Stimulated activated CD8-positive, alpha-beta memory T cell treated with anti-CD3 and anti-CD28 coated beads, Interleukin-4, amount 100 ng/mL, for 24 hours (primary cell): Measurements from ENCODE around the gene PIK3IP1.
"Not testable (repeated sequence)": the region's sequence is repeated elsewhere in the genome, so short reads cannot be mapped to it uniquely, and the experiment has no call there.

Experiments used
- DNase-seq: peaks from one replicate; pipeline ENCODE4 v3.0.0-alpha.2; 2020; ENCODE audit warnings: low read depth

The PIK3IP1 gene, protein sequence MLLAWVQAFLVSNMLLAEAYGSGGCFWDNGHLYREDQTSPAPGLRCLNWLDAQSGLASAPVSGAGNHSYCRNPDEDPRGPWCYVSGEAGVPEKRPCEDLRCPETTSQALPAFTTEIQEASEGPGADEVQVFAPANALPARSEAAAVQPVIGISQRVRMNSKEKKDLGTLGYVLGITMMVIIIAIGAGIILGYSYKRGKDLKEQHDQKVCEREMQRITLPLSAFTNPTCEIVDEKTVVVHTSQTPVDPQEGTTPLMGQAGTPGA

DNA sequence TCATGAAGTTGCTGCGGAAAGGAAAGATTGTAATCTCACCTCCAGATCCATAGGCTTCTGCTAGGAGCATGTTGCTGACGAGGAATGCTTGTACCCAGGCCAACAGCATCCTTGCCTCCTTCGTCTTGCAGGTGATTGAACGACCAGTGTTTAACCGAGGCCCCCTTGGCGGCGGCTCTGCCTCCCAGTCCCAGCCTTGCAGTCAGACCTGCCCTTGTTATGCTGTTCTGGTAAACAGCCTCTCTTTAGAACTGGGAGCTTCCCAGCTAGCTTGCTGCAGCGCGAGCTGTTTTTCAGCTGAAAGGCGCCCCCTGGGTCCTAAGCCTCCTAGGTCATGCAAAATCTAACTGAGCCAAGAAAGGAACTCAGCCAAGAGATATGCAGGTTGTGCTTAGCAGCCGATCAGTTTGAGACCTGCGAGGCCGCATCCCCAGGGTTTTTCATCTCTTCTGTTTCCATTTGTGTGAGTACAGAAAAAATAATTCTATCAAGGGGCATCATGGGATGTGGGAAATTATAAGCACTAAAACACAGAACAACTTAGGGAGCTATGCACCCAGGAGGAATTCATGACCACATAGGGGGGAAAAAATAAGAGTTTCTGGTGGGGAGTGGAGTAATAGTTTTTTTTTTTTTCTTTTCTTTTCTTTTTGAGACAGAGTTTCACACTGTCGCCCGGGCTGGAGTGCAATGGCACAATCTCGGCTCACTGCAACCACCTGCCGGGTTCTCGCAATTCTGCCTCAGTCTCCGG, at the start of gene PIK3IP1:
TSS of gene PIK3IP1 (minus strand) at position 253 of the 754 bp plus-strand sequence. CDS start at position 109, 144 bp downstream.
- peak; percentile 66 for DNase-seq

DNA sequence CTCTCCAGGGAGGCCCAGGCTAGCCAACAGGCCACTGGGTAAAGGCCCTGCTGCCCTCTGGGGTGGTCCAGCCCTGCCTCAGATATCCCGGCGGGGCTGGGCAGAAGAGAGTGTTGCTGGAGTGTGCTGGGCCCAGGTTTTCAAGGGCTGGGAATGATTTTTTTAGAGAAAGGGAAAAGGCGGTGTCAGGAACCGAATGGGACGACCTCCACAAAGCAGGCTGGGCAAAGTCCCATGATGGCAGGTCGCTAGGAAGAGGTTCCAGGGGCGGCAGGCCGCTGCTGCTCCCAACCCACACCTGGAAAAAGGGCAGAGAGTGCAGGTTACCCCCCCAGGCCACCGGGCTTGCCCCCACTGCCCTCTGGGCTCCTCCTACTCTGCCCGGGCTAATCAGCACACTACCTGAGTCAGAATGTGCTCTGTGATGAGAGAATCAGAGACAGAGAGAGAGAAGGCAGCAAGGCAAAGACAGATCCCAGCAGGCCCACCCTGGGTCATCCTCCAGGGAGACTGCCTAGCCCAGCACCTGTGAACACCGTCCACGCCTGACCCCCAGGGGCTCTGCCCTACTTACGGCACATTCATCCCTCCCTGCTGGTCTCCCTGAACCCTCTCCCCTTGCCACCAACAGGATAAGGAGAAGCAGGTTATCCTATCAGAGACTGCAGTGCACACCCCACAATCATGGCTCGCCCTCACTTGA, 49.2 kb upstream of the PIK3IP1 start:
- no peak for DNase-seq

DNA sequence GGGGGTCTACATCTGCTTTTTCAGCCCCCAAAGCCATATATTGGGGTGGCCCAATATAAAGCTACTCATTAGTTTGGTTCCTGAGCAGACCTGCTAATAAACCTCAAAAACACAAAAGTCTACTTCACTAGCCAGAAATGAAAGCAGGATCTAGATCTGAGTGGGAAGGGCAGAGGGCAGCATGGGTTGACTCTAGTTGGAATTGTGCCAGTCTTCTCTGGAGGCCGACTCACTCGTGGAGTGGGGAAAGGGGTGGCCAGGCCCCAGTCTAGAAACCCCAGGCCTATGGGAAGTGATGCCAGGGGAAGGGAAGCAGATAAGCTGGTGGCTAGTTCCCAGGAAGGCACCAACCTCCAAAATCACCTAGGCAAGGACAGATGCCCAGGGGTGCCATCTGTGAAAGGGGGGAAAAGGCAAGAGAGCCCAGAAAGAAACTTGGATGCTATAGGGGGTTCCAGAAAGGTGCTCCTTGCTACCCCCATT, 48.5 kb upstream of the PIK3IP1 start:
- no peak for DNase-seq

DNA sequence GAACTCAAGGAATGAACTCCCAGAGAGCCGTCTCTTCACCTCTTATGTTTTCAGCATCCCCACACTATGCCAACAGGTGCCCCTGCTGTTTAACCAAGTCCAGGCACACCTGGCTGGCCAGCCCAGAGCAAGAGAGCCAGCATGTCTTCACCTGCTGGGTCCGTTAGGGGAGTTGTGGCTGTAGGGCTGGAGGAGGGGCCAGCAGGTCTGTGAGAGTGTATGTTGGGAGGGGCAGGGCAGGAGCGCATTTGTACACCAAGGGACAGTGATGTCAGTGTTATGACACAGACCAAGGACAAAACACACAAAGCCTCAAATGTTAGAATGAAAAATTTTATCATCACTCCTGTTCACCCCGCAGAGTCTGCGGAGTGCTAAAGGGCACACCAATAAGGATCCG, 48.1 kb upstream of the PIK3IP1 start:
- no peak for DNase-seq

DNA sequence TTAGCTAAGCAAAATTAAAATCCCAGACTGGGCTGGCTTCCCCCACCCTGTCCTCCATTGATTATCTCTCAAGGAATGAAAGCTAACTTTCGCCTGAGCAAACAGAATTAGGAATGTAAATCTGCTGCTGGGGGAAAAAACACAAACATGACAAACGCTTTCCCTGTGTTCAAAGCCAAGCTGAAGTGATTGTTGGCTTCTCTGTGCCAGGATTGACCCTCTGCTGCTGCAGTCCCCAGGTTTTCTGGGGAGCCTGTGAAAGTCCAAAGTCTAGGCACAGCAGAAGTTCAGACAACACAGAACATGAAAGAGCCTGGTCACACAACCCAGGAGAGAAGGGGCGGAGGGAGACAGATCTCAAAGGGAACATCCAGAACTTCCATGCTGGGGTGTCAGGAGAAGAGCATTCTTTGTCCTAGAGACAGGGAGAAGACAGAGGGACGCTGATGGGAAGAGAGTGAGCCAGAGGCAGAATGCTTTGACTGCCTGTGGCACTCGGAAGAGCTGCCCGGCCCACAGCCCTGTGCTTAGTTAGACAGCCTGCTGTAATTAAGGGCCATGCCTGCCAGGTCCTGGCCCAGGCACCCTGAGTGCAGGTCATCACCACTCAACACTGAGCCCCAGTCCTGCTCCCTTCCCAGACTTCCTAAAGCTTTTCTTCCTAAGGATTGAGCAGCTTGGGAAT, 47.0 kb upstream of the PIK3IP1 start:
- no peak for DNase-seq

DNA sequence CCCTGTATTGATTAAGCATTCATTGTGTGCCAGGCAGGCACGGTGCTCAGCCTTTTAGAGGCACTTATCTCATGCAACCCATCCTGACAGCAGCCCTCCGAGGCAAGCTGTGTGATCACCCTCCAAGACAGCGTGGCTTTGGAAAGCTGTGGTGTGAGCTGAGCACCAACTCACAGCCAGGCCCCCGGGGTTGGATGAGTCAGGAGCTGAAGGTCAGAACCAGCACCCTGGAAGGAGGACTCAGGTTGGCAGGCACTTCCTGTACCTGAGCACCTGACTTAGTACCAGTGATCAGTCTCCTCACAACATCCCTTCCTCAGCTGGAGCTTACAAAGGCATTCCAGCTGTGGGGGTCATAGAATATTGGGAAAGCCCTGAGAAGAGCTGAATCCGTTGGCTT, 44.9 kb upstream of the PIK3IP1 start:
- DNase-seq = no peak

DNA sequence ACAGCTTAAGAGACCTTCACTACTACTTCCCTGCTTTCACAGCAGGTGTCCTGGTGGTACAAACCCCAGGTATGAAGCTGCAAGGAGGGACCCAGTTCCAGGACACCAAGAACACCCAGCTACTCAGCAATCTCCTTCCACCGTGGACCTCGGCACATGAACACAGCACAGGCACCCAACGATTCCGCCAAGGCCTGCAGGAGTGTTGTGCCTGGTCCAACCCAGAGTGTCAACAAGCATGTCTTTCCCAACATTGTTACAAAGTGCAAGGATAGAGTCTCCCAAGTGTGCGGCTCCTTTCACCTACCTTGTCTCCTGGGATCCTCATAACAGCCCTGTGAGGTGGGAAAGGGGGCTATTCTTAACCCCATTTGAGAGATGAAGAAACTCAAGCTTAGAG, 42.0 kb upstream of the PIK3IP1 start:
- no peak for DNase-seq

DNA sequence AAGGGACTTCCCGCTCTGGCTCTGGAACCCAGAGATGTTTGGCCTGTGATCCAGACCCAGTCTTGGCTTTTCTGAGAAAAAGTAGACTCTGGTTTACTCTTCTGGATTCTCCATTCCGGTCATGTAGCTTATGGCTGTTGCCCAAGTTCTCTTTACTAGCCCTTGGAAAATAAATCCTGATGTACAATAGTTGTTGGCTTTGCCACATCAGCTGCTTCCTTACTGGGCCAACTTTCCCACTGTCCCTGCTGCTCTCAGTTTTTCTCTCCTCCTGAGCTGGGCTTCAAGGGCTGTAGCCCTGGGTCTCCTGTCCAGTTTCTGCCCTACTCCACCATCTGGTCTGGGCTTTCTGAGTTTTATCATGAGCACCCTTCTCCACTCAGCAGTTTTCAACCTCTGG, 41.4 kb upstream of the PIK3IP1 start:
- no peak for DNase-seq

DNA sequence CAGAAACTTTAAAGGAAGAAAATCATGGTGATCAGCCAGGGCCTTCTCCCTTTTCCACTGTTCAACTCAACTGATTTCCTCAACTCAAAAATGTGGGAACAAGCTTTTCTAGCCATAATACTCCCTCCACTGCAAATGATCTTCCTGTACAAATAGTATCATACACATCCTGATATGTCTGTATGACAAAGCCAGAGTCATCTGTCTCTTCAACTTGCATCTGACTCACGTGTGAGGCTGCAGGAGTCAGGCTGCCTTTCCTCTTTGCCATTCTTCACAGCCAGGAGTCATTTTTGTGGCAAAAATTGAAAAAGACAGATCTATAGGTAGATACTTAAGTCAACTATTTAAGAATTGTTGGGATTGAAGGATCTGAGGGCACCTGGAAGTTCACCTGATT, 40.6 kb upstream of the PIK3IP1 start:
- DNase-seq = no peak

DNA sequence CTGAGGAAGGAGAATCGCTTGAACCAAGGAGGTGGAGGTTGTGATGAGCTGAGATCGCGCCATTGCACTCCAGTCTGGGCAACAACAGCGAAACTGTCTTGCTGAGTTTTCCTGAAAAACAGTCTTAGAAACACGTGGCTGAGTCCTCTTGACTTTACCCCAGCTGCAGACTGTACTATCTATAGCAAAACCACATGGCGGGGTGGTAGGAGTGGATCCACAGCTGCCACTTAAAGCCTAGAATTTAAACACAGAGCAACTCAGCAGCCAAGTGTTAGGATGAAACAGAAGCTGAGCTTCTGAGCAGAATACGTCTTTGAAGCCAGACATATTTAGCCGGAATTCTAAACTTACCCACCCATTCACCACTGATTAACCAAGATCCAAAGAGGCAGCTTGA, 39.7 kb upstream of the PIK3IP1 start:
- no peak for DNase-seq

DNA sequence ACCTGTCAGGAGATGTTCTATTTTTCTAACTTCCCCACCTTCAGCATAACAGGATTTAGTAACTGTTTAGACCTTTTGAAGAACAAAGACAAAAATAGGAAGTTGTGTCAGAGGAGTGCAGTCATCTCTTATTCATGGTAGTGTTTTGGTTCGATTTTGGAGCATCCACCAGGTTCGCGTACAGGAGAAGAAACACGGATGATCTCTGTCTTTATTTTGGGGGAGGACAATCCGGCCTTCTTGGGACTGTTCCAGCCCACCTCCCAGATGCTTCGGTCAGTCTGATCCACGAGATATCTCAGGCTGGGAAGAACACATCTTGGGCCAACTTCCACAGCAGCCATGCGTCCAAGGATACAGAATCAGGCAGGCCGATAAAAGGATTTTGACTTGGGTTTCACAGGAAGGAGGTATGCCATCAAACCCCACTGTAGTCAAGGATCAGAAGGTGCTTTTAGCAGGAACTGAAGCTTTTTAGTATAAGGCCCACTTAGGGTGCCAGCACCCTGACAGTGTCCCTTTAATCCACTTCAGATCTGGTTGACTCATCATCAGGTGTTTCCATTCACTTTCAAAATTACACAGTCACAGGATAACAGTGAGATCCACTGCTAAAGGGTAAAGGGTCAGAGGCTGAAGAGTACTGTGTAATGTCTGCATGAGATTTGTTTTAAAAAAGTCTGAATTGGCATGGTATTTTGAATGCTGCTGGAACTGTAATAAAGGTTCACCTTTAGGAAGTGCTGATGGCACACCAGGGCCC, 37.3 kb upstream of the PIK3IP1 start:
- DNase-seq = no peak

DNA sequence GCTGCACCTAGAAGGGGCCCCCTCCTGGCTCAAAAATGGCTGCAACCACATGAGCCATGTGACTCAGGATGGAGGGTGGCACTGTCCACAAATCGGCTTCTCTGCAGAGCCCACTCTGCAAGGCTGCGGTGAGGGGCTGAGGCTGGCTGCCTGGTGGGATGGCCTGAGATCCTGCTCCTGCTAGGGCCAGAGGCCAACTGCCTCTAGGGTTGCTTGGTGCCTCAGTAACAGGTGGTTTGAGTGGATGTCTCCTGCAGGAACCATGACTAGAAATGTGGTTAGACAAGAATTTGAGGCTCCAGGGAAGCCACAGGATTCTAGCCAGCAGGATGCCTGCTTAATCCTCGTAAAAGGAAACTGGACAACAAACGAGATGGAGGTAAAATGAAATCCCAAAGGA, 36.7 kb upstream of the PIK3IP1 start:
- DNase-seq = no peak

DNA sequence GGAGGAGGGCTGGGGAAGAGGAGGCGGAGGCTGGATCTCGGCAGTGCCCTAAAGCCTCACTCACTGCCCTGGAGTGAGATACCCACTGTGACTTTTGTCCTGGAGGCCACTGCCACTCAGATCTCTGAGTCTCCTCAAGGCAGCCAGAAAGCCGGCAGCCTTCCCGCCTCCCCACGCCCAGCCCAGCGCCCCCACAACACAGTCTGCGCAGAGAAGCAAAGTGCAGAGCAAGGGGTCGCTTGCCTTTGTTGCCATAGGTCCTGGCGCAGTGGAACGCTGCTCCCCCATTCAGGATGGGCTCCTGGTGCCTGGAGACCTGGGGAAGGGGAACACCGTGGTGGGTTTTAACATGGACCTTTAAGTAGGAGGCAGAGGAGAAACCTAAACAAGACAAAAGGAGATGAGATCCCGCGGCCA, 36.3 kb upstream of the PIK3IP1 start:
- DNase-seq = no peak

DNA sequence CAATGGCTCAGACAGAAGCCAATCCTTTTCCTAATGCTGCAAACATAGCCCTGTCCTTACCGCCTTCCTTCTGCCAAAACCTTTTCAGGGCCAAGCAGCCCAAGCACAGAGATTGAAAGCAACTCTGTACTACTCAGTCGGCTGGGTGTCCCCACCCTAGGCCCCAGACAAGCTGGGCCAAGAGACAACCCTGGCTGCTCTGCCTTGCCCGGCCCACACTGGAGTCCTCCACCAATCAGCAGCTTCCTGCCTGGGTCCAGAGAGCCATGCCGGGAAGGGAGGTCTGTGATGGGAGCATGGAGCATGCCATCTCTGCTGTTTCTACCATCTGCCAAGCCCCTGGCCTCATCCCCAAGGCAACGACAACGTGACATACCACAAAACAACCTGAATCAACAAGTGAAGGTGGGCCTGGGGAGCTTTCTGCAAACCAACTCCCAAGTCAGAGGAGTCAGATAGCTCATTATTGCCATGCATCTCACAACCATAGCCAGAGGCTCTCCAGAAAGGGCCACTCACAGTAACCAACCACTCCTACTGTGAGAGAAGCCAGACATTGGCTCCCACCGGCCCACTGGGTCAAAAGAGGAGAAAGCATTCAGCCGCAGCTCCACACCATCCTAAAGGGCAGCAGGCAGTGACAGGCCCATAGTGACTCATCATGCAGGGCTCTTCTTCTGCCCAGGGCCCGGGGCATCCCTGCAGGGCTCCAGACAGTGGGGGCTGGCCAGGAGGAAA, 35.7 kb upstream of the PIK3IP1 start:
- no peak for DNase-seq

DNA sequence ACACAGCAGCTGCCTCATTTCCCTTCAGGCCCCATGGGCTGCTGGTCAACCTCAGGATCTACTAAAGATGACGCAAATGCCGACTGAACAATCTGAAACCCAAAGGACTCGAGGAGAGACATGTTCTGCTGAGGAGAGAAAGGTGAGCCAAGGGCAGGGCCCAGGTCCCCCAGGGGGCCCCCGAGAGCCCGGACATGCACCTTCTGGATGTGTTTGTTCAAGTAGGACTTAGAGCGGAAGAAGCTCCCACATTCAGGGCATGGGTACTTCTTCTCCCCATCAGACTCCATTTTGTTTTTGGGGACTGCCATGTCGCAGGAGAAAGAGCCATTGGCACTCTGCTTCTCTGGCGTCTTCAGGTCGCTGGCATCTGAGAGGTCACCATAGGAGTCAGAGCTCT, 34.6 kb upstream of the PIK3IP1 start:
- DNase-seq = no peak

DNA sequence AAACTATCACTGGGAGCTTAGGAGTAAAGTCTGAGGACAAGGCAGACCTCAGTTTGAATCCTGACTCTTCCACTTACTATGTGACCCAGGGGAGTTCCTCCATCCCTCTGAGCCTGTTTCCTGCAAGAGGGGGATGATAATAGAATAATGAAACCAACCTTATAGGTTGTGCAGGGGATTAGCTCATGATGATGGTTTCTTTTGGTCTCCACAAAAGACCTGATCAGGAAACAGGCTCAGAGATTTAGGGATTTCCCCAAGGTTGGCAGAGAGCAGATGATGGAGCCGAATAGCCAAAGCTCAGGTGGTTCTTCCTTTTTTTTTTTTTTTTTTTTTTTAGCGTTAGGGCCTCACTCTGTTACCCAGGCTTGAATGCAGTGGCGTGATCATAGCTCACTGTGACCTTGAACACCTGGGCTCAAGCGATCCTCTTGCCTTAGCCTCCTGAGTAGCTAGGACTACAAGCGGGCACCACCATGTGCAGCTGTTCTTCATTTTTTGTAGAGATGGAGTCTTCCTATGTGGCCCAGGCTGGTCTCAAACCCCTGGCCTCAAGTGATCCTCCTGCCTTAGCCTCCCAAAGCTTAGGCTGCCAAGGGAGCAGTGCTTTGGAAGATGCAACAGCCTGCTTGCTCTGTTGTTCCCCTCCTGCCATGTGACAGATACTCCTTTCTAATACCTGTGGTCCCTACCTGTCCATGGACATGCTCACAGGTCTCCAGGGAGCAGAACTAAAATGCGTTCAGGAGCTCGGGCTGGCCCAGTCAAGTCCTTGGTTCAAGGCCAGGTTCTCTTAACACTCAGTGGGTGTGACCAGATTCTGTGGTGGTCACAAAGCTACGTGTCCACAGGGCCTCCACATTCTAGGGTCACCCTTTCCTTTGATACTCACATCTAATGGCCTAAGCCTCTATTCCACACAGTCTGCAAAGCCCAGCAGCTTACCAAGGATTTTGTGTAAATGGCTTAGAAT, 31.6 kb upstream of the PIK3IP1 start:
- no peak for DNase-seq

DNA sequence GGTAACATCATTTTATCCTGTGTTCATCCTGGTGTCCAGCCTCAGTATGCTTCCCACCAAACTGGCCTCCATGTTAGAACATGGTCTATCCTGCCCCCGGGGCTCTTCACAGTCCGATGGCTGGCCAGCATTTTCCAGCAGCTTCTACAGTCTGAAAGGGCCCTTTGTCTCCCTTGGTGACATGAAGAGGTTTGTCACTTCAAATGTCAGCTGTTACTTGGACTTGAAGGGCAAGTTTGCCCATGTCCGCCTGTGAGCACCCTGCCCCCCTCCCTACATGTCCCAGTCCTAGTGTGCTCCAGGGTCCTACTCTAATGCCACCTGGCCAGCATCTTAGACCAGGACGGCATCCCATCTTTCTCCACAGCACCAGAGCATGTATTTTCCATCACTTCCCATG, 29.1 kb upstream of the PIK3IP1 start:
- DNase-seq = no peak

DNA sequence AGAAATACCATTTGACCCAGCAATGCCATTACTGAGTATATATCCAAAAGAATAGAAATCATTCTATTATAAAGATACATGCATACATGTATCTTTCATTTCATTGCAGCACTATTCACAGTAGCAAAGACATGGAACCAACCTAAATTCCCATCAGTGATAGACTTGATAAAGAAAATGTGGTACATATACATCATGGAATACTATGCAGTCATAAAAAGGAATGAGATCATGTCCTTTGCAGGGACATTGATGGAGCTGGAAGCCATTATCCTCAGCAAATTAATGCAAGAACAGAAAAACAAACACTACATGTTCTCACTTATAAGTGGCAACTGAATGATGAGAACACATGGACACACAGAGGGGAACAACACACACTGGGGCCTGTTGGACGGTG, 21.9 kb upstream of the PIK3IP1 start:
- DNase-seq = not testable (repeated sequence)

DNA sequence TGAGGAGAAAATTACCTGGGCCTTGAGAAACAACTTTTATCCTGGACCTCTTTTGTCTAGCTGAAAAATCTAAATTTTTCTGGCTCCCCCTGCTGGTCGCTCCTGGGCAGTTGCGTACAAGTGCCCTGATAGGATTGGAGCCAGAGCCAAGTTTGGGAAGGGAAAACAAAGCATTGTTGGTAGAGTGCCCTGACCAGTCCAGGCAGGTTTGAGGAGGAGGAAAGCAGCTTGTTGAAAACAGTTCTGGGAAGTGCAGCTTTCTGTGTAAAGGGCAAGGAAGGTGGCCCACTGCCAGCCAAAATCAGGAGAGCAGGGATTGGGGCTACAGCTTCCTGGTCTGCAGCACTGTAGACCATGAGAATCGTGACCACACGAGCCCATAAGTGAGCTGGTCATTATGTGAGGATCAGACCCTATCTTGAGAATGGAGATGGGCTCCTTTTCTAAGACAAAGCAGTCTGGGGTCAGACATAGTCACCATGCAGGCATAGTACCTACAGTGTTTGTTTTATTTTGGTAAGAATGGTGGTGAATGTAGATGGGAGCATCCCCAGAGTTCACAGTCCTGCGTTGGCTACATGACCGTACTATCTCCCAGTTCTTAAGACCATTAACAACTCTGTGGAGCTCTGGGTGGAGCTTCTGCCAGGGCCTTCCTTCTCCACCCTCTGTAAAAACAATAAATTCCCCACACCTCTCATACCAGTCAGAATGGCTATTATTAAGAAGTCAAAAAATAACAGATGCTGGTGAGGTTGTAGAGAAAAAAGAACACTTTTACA, 21.3 kb upstream of the PIK3IP1 start:
- peak; percentile 43 for DNase-seq
